Neural cell (in vitro differentiated cells): Measurements from ENCODE around the gene UBE2I. TPM values are rescaled to one million over a fixed set of nuclear protein-coding genes. Genes with fewer than 3 reads are reported as not detected.

ENCODE experiments used
- H2AFZ ChIP-seq: fragments of 200-600, 300-800 bp; sonication (generic), shearing (Covaris generic); 2 replicates; pipeline ENCODE4 v1.6.0; 2014; ENCODE audit warnings: low read depth, mild to moderate bottlenecking, antibody characterized with exemption, low read length, moderate library complexity
- H3F3A ChIP-seq: fragments of 200-600 bp; shearing (Covaris generic); 2 replicates; pipeline ENCODE4 v1.6.1; 2016; ENCODE audit warnings: mild to moderate bottlenecking, moderate library complexity, mixed read lengths, antibody characterized with exemption, low read length; ENCODE audit not compliant: insufficient read depth, poor library complexity, severe bottlenecking
- H3K27ac ChIP-seq: fragments of 200-600, 300-800 bp; sonication (generic), shearing (Covaris generic); 2 replicates; pipeline ENCODE4 v1.5.1; 2014; ENCODE audit warnings: mild to moderate bottlenecking, low read length, moderate library complexity
- H3K27me3 ChIP-seq: fragments of 300-800, 200-600 bp; sonication (generic), shearing (Covaris generic); 2 replicates; pipeline ENCODE4 v1.6.0; 2014; ENCODE audit warnings: mild to moderate bottlenecking, low read depth, low read length, moderate library complexity; ENCODE audit not compliant: insufficient read depth
- H3K36me3 ChIP-seq: fragments of 300-800, 200-600 bp; sonication (generic), shearing (Covaris generic); 2 replicates; pipeline ENCODE4 v1.5.1; 2014; ENCODE audit warnings: mild to moderate bottlenecking, antibody characterized with exemption, low read length, moderate library complexity; ENCODE audit not compliant: insufficient read depth
- H3K4me2 ChIP-seq: fragments of 300-800, 200-600 bp; sonication (generic), shearing (Covaris generic); 2 replicates; pipeline ENCODE4 v1.6.0; 2014; ENCODE audit warnings: mild to moderate bottlenecking, low read length
- H3K4me3 ChIP-seq: fragments of 300-800, 200-600 bp; sonication (generic), shearing (Covaris generic); 2 replicates; pipeline ENCODE4 v1.5.1; 2014; ENCODE audit warnings: mild to moderate bottlenecking, low read length, moderate library complexity
- H3K79me2 ChIP-seq: fragments of 200-600 bp; shearing (Covaris generic); replicated peaks from 2 replicates; pipeline ENCODE4 v1.6.0; 2014; ENCODE audit warnings: mild to moderate bottlenecking, low read length, moderate library complexity; ENCODE audit not compliant: insufficient read depth
- H3K9ac ChIP-seq: fragments of 300-800, 200-600 bp; sonication (generic), shearing (Covaris generic); 2 replicates; pipeline ENCODE4 v1.6.1; 2016; ENCODE audit warnings: mild to moderate bottlenecking, low read length, mixed read lengths
- H3K9me2 ChIP-seq: fragments of 200-600 bp; shearing (Covaris generic); 2 replicates; pipeline ENCODE4 v1.6.1; 2016; ENCODE audit warnings: mild to moderate bottlenecking, low read length, mixed read lengths; ENCODE audit not compliant: insufficient read depth
- H3K9me3 ChIP-seq: fragments of 200-600, 300-800 bp; sonication (generic), shearing (Covaris generic); 2 replicates; pipeline ENCODE4 v1.6.1; 2016; ENCODE audit warnings: mild to moderate bottlenecking, mixed run types, low read length, moderate library complexity, mixed read lengths
- H4K20me1 ChIP-seq: fragments of 200-600 bp; shearing (Covaris generic); 2 replicates; pipeline ENCODE4 v1.6.1; 2016; ENCODE audit warnings: mild to moderate bottlenecking, mixed run types; ENCODE audit not compliant: insufficient read depth
- EP300 ChIP-seq: fragments of 450-650 bp; conservative IDR thresholded peaks from 2 replicates; pipeline ENCODE4 v1.6.1; 2014; ENCODE audit warnings: antibody characterized with exemption, mild to moderate bottlenecking, moderate library complexity; ENCODE audit not compliant: poor library complexity, severe bottlenecking
- EZH2 ChIP-seq: fragments of 200-600, 300-800 bp; shearing (Covaris generic), sonication (generic); IDR thresholded peaks from 2 replicates; pipeline ENCODE4 v1.6.1; 2014; ENCODE audit warnings: antibody characterized with exemption, low read length, borderline replicate concordance, mild to moderate bottlenecking; ENCODE audit not compliant: insufficient read depth, poor library complexity, severe bottlenecking
- MXI1 ChIP-seq: fragments of 450-650 bp; conservative IDR thresholded peaks from 2 replicates; pipeline ENCODE4 v1.6.1; 2014; ENCODE audit warnings: antibody characterized with exemption, mild to moderate bottlenecking; ENCODE audit not compliant: poor library complexity, severe bottlenecking
- POLR2AphosphoS5 ChIP-seq: IDR thresholded peaks from 2 replicates; pipeline ENCODE4 v1.6.1; 2012
- RAD21 ChIP-seq: fragments of 450-650 bp; conservative IDR thresholded peaks from 2 replicates; pipeline ENCODE4 v1.6.1; 2014; ENCODE audit warnings: antibody characterized with exemption, mild to moderate bottlenecking, moderate library complexity
- SMC3 ChIP-seq: fragments of 450-650 bp; conservative IDR thresholded peaks from 2 replicates; pipeline ENCODE4 v1.6.1; 2014; ENCODE audit warnings: antibody characterized with exemption, mild to moderate bottlenecking, moderate library complexity; ENCODE audit not compliant: poor library complexity
- TAF1 ChIP-seq: IDR thresholded peaks from 2 replicates; pipeline ENCODE4 v1.6.1; 2012; ENCODE audit warnings: low read depth
- polyA plus RNA-seq: library from polyadenylated mRNA; depleted of rRNA; stranded (reverse); fragments of >200 nt; gene quantifications from 2 replicates; pipeline ENCODE4 v1.2.3, GENCODE V29; 2014
- TF ChIP-seq, protein P1 (sequence below): fragments of 450-650 bp; IDR thresholded peaks from 2 replicates; pipeline ENCODE4 v1.5.1; 2014; ENCODE audit warnings: antibody characterized with exemption, mild to moderate bottlenecking, moderate library complexity; ENCODE audit not compliant: poor library complexity, severe bottlenecking
- TF ChIP-seq, protein P2 (sequence below): IDR thresholded peaks from 2 replicates; pipeline ENCODE4 v1.6.1; 2012; ENCODE audit warnings: borderline replicate concordance

UBE2I gene
- polyA plus RNA-seq, 1 donor from 2014 or later = 111 TPM

GRCh38 chr16:1276580-1276878 lies 32.9 kb upstream of the UBE2I start:
- no peak overlapping the region for H3K9ac ChIP-seq
- H3K4me2 ChIP-seq = no peak overlapping the region
- no peaks in the 10 kb centered on the region for H3F3A ChIP-seq
- H3K9me2 ChIP-seq = no peaks in the 10 kb centered on the region
- H3K9me3 ChIP-seq = no peaks in the 10 kb centered on the region
- no peak overlapping the region for H2AFZ ChIP-seq
- H3K27ac ChIP-seq = no peak overlapping the region
- no peaks in the 10 kb centered on the region for H3K36me3 ChIP-seq
- H3K4me3 ChIP-seq = no peak overlapping the region
- no peaks in the 10 kb centered on the region for H4K20me1 ChIP-seq
- H3K27me3 ChIP-seq = no peaks in the 10 kb centered on the region
- no peaks in the 10 kb centered on the region for H3K79me2 ChIP-seq
- TF ChIP-seq, protein P1, sequence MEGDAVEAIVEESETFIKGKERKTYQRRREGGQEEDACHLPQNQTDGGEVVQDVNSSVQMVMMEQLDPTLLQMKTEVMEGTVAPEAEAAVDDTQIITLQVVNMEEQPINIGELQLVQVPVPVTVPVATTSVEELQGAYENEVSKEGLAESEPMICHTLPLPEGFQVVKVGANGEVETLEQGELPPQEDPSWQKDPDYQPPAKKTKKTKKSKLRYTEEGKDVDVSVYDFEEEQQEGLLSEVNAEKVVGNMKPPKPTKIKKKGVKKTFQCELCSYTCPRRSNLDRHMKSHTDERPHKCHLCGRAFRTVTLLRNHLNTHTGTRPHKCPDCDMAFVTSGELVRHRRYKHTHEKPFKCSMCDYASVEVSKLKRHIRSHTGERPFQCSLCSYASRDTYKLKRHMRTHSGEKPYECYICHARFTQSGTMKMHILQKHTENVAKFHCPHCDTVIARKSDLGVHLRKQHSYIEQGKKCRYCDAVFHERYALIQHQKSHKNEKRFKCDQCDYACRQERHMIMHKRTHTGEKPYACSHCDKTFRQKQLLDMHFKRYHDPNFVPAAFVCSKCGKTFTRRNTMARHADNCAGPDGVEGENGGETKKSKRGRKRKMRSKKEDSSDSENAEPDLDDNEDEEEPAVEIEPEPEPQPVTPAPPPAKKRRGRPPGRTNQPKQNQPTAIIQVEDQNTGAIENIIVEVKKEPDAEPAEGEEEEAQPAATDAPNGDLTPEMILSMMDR = no peak
- TF ChIP-seq, protein P2, sequence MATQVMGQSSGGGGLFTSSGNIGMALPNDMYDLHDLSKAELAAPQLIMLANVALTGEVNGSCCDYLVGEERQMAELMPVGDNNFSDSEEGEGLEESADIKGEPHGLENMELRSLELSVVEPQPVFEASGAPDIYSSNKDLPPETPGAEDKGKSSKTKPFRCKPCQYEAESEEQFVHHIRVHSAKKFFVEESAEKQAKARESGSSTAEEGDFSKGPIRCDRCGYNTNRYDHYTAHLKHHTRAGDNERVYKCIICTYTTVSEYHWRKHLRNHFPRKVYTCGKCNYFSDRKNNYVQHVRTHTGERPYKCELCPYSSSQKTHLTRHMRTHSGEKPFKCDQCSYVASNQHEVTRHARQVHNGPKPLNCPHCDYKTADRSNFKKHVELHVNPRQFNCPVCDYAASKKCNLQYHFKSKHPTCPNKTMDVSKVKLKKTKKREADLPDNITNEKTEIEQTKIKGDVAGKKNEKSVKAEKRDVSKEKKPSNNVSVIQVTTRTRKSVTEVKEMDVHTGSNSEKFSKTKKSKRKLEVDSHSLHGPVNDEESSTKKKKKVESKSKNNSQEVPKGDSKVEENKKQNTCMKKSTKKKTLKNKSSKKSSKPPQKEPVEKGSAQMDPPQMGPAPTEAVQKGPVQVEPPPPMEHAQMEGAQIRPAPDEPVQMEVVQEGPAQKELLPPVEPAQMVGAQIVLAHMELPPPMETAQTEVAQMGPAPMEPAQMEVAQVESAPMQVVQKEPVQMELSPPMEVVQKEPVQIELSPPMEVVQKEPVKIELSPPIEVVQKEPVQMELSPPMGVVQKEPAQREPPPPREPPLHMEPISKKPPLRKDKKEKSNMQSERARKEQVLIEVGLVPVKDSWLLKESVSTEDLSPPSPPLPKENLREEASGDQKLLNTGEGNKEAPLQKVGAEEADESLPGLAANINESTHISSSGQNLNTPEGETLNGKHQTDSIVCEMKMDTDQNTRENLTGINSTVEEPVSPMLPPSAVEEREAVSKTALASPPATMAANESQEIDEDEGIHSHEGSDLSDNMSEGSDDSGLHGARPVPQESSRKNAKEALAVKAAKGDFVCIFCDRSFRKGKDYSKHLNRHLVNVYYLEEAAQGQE = no peak
- no peak for TF ChIP-seq RAD21
- no peak for TF ChIP-seq TAF1
- no peak for TF ChIP-seq MXI1
- TF ChIP-seq SMC3 = no peak
- TF ChIP-seq POLR2AphosphoS5 = no peak
- no peak for TF ChIP-seq EP300
- TF ChIP-seq EZH2 = no peak

DNA sequence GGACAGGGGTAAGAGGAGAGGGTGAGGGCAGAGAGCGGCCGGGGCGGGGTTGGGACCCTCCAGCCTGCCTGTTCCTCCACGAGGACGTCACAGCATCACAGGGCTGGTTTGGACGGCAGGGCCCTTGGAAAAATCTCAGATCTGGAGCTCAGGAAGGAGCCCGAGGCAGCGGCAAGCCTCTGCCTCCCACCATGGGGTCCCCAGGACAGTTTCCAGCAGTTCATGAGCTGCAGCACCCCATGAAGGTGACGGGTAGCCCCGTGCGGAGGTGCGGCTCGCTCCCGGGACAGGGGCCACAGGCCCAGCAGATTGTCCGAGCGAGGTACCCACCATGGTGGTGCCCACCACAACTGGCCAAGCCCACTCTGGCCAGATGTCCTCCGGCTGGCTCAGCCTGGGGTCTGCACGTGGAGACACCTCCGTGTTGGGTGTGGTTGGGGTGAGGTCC lies 32.3 kb upstream of the UBE2I start:
- no peaks in the 10 kb centered on the region for H3K9me3 ChIP-seq
- TF ChIP-seq MXI1 (no peak), POLR2AphosphoS5 (no peak), SMC3 (no peak), RAD21 (no peak), EZH2 (no peak), EP300 (no peak), TAF1 (no peak)
- TF ChIP-seq, protein P2 = no peak
- TF ChIP-seq, protein P1 = no peak

More for the DNA sequence above, 32.3 kb upstream of the UBE2I start:
- Histone ChIP-seq H4K20me1 (no peaks in the 10 kb centered on the region), H3K9me2 (no peaks in the 10 kb centered on the region), H3K27ac (no peak overlapping the region), H3K27me3 (no peaks in the 10 kb centered on the region), H3K36me3 (no peaks in the 10 kb centered on the region), H3K9ac (no peak overlapping the region), H2AFZ (no peak overlapping the region), H3F3A (no peaks in the 10 kb centered on the region), H3K4me3 (no peak overlapping the region), H3K79me2 (no peaks in the 10 kb centered on the region), H3K4me2 (no peak overlapping the region)
